ENCODE results near the gene MDH2.
"Not testable (repeated sequence)": the region's sequence is repeated elsewhere in the genome, so short reads cannot be mapped to it uniquely, and the experiment has no call there.

MDH2 gene

GRCh38 chr7:76114742-76115141 is 66.8 kb downstream of the MDH2 start:
- DNase-seq (ENCODE audit: low spot score), result not testable (repeated sequence)
